22Rv1 (cell line): ENCODE data around the gene COL6A2.

Experiments used
- CTCF ChIP-seq: fragments of 450-650 bp; IDR thresholded peaks from 2 replicates; pipeline ENCODE4 v1.5.1; 2017; ENCODE audit warnings: mild to moderate bottlenecking
- ZFX ChIP-seq: fragments of 450-650 bp; IDR thresholded peaks from 2 replicates; pipeline ENCODE4 v1.6.1; 2017; ENCODE audit warnings: antibody characterized with exemption, borderline replicate concordance

DNA sequence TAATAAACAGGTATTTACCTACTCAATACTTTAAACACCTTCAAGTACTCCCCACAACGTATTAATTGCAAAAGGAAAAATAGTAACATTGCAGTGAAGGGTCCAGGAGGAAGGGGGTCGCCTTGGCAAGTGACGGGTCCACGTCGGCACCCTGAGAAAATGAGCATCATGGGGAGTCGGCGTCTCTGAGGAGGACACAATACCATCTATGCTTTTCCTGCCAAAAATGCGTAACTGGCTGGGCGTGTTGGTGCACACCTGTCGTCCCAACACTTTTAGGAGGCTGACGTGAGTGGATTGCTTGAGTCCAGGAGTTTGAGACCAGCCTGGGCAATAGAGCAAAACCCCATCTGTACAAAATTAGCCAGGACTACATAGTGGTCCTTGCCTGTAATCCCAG lies 50.2 kb downstream of the COL6A2 start:
- TF ChIP-seq CTCF, result no peak
- no peak for TF ChIP-seq ZFX
